ENCODE results near the gene STK32B.
"Not testable (repeated sequence)": the region's sequence is repeated elsewhere in the genome, so short reads cannot be mapped to it uniquely, and the experiment has no call there.

STK32B gene

GRCh38 chr4:5277079-5277478 lies 225.8 kb downstream of the STK32B start:
- no peak overlapping the region for H2AFZ ChIP-seq
- H3K4me3 ChIP-seq (ENCODE audit: low read depth, low read length) = no peak overlapping the region
- TF ChIP-seq CTCF (IDR thresholded peaks at IDR 0.05) = no peak
- H3K4me2 ChIP-seq (ENCODE audit: low read length) = no peak overlapping the region
- no peaks in the 10 kb centered on the region for H3K36me3 ChIP-seq (ENCODE audit: control insufficient read depth, insufficient read depth, low read length)
- H3K79me2 ChIP-seq = no peaks in the 10 kb centered on the region
- H3K4me1 ChIP-seq = no peaks in the 10 kb centered on the region
- H3K27ac ChIP-seq = no peak overlapping the region
- no peak overlapping the region for H3K9ac ChIP-seq
- no peaks in the 10 kb centered on the region for H3K9me3 ChIP-seq (ENCODE audit: control insufficient read depth, low read length)
- H3K27me3 ChIP-seq (ENCODE audit: control insufficient read depth, insufficient read depth, low read length) = no peaks in the 10 kb centered on the region

GRCh38 chr4:5278213-5278612 lies 226.9 kb downstream of the STK32B start:
- Histone ChIP-seq H3K4me1 (no peaks in the 10 kb centered on the region), H3K4me2 (ENCODE audit: low read length) (no peak overlapping the region), H3K9ac (no peak overlapping the region), H3K79me2 (no peaks in the 10 kb centered on the region), H3K36me3 (ENCODE audit: control insufficient read depth, insufficient read depth, low read length) (no peaks in the 10 kb centered on the region), H3K4me3 (ENCODE audit: low read depth, low read length) (no peak overlapping the region), H3K27me3 (ENCODE audit: control insufficient read depth, insufficient read depth, low read length) (no peaks in the 10 kb centered on the region), H3K9me3 (ENCODE audit: control insufficient read depth, low read length) (no peaks in the 10 kb centered on the region), H3K27ac (no peak overlapping the region), H2AFZ (no peak overlapping the region)
- TF ChIP-seq CTCF (IDR thresholded peaks at IDR 0.05) = no peak

GRCh38 chr4:5280069-5280468 lies 228.8 kb downstream of the STK32B start:
- not testable (repeated sequence) for H3K9ac ChIP-seq; H3K27me3 ChIP-seq (ENCODE audit: control insufficient read depth, insufficient read depth, low read length); H2AFZ ChIP-seq; H3K9me3 ChIP-seq (ENCODE audit: control insufficient read depth, low read length); H3K4me2 ChIP-seq (ENCODE audit: low read length); H3K4me3 ChIP-seq (ENCODE audit: low read depth, low read length); H3K79me2 ChIP-seq; H3K36me3 ChIP-seq (ENCODE audit: control insufficient read depth, insufficient read depth, low read length); H3K27ac ChIP-seq; H3K4me1 ChIP-seq

- Histone ChIP-seq H3K4me3 (ENCODE audit: low read depth, low read length) (no peak overlapping the region), H3K9ac (no peak overlapping the region), H3K27me3 (ENCODE audit: control insufficient read depth, insufficient read depth, low read length) (no peaks in the 10 kb centered on the region), H2AFZ (no peak overlapping the region), H3K9me3 (ENCODE audit: control insufficient read depth, low read length) (no peaks in the 10 kb centered on the region), H3K79me2 (no peaks in the 10 kb centered on the region), H3K4me2 (ENCODE audit: low read length) (no peak overlapping the region), H3K36me3 (ENCODE audit: control insufficient read depth, insufficient read depth, low read length) (no peaks in the 10 kb centered on the region), H3K4me1 (no peaks in the 10 kb centered on the region), H3K27ac (no peak overlapping the region)
- no peak for TF ChIP-seq CTCF (IDR thresholded peaks at IDR 0.05)
These were observed 229.5 kb downstream of the STK32B start for GRCh38 chr4:5280828-5281227.

GRCh38 chr4:5283837-5284236 lies 232.6 kb downstream of the STK32B start:
- no peaks in the 10 kb centered on the region for H3K79me2 ChIP-seq
- H3K4me2 ChIP-seq (ENCODE audit: low read length) = no peak overlapping the region
- H3K9me3 ChIP-seq (ENCODE audit: control insufficient read depth, low read length) = no peaks in the 10 kb centered on the region
- H2AFZ ChIP-seq = no peak overlapping the region
- H3K27me3 ChIP-seq (ENCODE audit: control insufficient read depth, insufficient read depth, low read length) = no peaks in the 10 kb centered on the region
- no peak overlapping the region for H3K4me3 ChIP-seq (ENCODE audit: low read depth, low read length)
- no peaks in the 10 kb centered on the region for H3K36me3 ChIP-seq (ENCODE audit: control insufficient read depth, insufficient read depth, low read length)
- no peak overlapping the region for H3K9ac ChIP-seq
- no peak overlapping the region for H3K27ac ChIP-seq
- no peaks in the 10 kb centered on the region for H3K4me1 ChIP-seq
- TF ChIP-seq CTCF (IDR thresholded peaks at IDR 0.05) = no peak
